ENCODE measurements around the gene NFIX. TPM values are rescaled to one million over a fixed set of nuclear protein-coding genes. Genes with fewer than 3 reads are reported as not detected.

Gene NFIX
- total and polyA plus RNA-seq, 9 of the 15 experiments (the other 6 are each of a cell fraction or from before 2014, with no cell fraction given): 0.28 to 26.8 (median 5.4) TPM

DNA sequence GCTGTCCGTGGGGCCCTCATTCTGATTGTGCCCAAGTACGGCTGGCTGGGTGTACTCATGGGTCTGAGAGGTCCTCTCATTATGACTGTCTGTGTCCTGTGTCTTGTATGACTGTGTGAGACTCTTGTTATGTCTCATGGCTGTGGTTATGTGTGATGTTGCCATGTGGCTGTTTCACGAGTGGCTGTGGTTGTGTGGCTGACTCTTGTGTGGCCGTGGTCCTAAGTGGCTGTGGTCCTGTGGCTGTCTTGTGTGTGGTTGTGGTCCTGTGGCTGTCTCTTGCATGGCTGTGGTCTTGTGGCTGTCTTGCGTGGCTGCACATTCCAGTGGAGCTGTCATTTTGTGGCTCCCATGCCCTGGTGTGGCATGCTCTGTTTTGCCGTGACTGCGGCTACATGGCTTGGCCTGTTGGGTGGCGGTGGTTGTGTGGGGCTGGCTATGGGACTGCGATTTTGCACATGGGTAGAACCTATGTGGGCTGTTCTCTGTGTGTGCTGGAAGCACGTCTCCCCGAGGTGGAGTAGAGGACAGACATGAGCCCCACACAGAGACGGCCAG lies 104.8 kb downstream of the NFIX start (continued):
- TF ChIP-seq ZNF398 (CRISPR knock-in tag; IDR thresholded peaks at IDR 0.05) (no peak), RAD21 (CRISPR knock-in tag; conservative IDR thresholded peaks at IDR 0.05 in 1 of 2, IDR thresholded peaks at IDR 0.05 in 1 of 2) (no peak), TAL1 (IDR thresholded peaks at IDR 0.05) (no peak), NR2C2 (CRISPR knock-in tag; IDR thresholded peaks at IDR 0.05) (no peak), NR2C2 (tag; IDR thresholded peaks at IDR 0.05) (no peak), ARNT (IDR thresholded peaks at IDR 0.05) (peak; percentile 69 to 78; a peak in 3 of 4 replicates), CBX1 (IDR thresholded peaks at IDR 0.05; ENCODE audit: low read depth) (no peak), PRPF4 (IDR thresholded peaks at IDR 0.05; ENCODE audit: insufficient read depth, low read depth, low read length, poor library complexity, severe bottlenecking) (no peak), HLTF (IDR thresholded peaks at IDR 0.05) (peak; percentile 91; the same call in 1 of the 2 replicates), ZFP30 (CRISPR knock-in tag; IDR thresholded peaks at IDR 0.05; ENCODE audit: borderline replicate concordance) (no peak), ZNF121 (CRISPR knock-in tag; conservative IDR thresholded peaks at IDR 0.05) (no peak), NCOA4 (IDR thresholded peaks at IDR 0.05; ENCODE audit: partially characterized antibody) (no peak), ZNF253 (CRISPR knock-in tag; conservative IDR thresholded peaks at IDR 0.05) (no peak), SAFB (IDR thresholded peaks at IDR 0.05; ENCODE audit: borderline replicate concordance, low read depth, low read length) (no peak), GTF2F1 (IDR thresholded peaks at IDR 0.05; ENCODE audit: low read depth, low read length) (no peak)
- TF ChIP-seq, protein P1, sequence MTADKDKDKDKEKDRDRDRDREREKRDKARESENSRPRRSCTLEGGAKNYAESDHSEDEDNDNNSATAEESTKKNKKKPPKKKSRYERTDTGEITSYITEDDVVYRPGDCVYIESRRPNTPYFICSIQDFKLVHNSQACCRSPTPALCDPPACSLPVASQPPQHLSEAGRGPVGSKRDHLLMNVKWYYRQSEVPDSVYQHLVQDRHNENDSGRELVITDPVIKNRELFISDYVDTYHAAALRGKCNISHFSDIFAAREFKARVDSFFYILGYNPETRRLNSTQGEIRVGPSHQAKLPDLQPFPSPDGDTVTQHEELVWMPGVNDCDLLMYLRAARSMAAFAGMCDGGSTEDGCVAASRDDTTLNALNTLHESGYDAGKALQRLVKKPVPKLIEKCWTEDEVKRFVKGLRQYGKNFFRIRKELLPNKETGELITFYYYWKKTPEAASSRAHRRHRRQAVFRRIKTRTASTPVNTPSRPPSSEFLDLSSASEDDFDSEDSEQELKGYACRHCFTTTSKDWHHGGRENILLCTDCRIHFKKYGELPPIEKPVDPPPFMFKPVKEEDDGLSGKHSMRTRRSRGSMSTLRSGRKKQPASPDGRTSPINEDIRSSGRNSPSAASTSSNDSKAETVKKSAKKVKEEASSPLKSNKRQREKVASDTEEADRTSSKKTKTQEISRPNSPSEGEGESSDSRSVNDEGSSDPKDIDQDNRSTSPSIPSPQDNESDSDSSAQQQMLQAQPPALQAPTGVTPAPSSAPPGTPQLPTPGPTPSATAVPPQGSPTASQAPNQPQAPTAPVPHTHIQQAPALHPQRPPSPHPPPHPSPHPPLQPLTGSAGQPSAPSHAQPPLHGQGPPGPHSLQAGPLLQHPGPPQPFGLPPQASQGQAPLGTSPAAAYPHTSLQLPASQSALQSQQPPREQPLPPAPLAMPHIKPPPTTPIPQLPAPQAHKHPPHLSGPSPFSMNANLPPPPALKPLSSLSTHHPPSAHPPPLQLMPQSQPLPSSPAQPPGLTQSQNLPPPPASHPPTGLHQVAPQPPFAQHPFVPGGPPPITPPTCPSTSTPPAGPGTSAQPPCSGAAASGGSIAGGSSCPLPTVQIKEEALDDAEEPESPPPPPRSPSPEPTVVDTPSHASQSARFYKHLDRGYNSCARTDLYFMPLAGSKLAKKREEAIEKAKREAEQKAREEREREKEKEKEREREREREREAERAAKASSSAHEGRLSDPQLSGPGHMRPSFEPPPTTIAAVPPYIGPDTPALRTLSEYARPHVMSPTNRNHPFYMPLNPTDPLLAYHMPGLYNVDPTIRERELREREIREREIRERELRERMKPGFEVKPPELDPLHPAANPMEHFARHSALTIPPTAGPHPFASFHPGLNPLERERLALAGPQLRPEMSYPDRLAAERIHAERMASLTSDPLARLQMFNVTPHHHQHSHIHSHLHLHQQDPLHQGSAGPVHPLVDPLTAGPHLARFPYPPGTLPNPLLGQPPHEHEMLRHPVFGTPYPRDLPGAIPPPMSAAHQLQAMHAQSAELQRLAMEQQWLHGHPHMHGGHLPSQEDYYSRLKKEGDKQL (CRISPR knock-in tag; IDR thresholded peaks at IDR 0.05; ENCODE audit: borderline replicate concordance): no peak
- TF ChIP-seq, protein P2, sequence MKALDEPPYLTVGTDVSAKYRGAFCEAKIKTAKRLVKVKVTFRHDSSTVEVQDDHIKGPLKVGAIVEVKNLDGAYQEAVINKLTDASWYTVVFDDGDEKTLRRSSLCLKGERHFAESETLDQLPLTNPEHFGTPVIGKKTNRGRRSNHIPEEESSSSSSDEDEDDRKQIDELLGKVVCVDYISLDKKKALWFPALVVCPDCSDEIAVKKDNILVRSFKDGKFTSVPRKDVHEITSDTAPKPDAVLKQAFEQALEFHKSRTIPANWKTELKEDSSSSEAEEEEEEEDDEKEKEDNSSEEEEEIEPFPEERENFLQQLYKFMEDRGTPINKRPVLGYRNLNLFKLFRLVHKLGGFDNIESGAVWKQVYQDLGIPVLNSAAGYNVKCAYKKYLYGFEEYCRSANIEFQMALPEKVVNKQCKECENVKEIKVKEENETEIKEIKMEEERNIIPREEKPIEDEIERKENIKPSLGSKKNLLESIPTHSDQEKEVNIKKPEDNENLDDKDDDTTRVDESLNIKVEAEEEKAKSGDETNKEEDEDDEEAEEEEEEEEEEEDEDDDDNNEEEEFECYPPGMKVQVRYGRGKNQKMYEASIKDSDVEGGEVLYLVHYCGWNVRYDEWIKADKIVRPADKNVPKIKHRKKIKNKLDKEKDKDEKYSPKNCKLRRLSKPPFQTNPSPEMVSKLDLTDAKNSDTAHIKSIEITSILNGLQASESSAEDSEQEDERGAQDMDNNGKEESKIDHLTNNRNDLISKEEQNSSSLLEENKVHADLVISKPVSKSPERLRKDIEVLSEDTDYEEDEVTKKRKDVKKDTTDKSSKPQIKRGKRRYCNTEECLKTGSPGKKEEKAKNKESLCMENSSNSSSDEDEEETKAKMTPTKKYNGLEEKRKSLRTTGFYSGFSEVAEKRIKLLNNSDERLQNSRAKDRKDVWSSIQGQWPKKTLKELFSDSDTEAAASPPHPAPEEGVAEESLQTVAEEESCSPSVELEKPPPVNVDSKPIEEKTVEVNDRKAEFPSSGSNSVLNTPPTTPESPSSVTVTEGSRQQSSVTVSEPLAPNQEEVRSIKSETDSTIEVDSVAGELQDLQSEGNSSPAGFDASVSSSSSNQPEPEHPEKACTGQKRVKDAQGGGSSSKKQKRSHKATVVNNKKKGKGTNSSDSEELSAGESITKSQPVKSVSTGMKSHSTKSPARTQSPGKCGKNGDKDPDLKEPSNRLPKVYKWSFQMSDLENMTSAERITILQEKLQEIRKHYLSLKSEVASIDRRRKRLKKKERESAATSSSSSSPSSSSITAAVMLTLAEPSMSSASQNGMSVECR (CRISPR knock-in tag; IDR thresholded peaks at IDR 0.05): 0 out of 2 replicates have a peak, but pooled peaks have one; percentile 56
